Stimulated activated CD8-positive, alpha-beta memory T cell treated with anti-CD3 and anti-CD28 coated beads, Interleukin-12 subunit alpha, Interleukin-12 subunit beta, amount 100 ng/mL, for 24 hours (primary cell): Measurements from ENCODE around the gene SLC25A4.
"Not testable (repeated sequence)": the region's sequence is repeated elsewhere in the genome, so short reads cannot be mapped to it uniquely, and the experiment has no call there.

Source experiments
- DNase-seq: peaks from one replicate; pipeline ENCODE4 v3.0.0-alpha.2; 2020; ENCODE audit errors: extremely low read depth

The SLC25A4 gene

GRCh38 chr4:185183622-185184281 lies 40.7 kb downstream of the SLC25A4 start:
- DNase-seq, result no peak

- no peak for DNase-seq
Observed at GRCh38 chr4:185186769-185187168, 43.7 kb downstream of the SLC25A4 start.

- DNase-seq, result no peak
Observed at GRCh38 chr4:185189606-185190305, 46.7 kb downstream of the SLC25A4 start.

- DNase-seq, result no peak
Observed at GRCh38 chr4:185190306-185190856, 47.3 kb downstream of the SLC25A4 start.

GRCh38 chr4:185192059-185192458 lies 49.0 kb downstream of the SLC25A4 start:
- DNase-seq, result no peak

- DNase-seq, result no peak
Observed at GRCh38 chr4:185194924-185195888, 52.1 kb downstream of the SLC25A4 start.

GRCh38 chr4:185196437-185196836 lies 53.4 kb downstream of the SLC25A4 start:
- no peak for DNase-seq

GRCh38 chr4:185198189-185198588 lies 55.1 kb downstream of the SLC25A4 start:
- DNase-seq, result not testable (repeated sequence)
